ENCODE results near the gene SCN1A.
A peak's percentile ranks its signal among the peaks of the same experiment; 100 is the strongest.

Gene SCN1A

DNA sequence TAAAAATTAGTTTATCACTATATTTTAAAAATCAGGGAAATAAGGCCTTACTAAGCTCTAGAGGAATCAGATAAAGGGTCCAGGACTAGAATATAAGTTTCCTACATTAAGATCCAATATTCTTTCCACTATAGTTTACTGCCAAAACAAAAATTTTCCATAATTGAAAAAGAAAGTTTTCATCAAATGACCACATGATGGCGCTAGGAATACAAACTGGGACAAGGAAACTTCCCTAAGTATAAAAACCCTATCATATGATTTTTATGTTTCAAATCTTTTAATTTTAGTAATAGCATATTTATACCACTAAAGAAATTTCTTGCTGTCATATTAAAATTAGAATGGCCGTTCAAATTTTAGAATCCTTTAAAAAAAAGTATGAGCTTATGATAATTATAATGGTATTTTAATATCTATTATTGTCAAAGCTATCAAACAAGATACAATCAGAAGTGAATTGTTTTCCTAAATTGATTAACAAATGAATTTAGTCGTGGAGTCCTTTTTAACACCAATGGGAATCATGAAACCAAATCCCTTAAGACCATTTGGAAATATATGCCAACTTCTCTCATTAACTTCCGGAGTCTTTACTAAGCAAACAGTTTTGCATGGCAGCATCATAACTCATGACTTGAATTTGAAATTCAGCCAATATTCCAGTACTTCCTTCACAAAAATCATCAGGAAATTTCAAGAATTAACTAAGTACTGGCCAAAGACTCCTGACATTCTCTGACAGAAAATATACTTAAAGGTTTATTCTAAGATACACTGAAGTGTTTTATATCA is 70.3 kb downstream of the SCN1A start:
- TF ChIP-seq EGR1 (IDR thresholded peaks at IDR 0.05) (no peak), CREB1 (IDR thresholded peaks at IDR 0.05; ENCODE audit: low read depth) (no peak), CEBPB (IDR thresholded peaks at IDR 0.05) (no peak), TAF1 (IDR thresholded peaks at IDR 0.05; ENCODE audit: low read depth) (no peak), YY1 (IDR thresholded peaks at IDR 0.05; ENCODE audit: low read depth) (no peak), TEAD4 (IDR thresholded peaks at IDR 0.05) (peak; percentile 52; the same call in 1 of the 2 replicates), TCF12 (IDR thresholded peaks at IDR 0.05; ENCODE audit: low read depth) (no peak; the same call in 1 of the 2 replicates), RAD21 (IDR thresholded peaks at IDR 0.05; ENCODE audit: low read depth) (peak; percentile 68), EP300 (IDR thresholded peaks at IDR 0.05; ENCODE audit: borderline replicate concordance) (peak; percentile 61; the same call in 1 of the 2 replicates), FOXM1 (IDR thresholded peaks at IDR 0.05; ENCODE audit: borderline replicate concordance, low read depth) (no peak), NFIC (IDR thresholded peaks at IDR 0.05) (peak; percentile 90), ZBTB7A (IDR thresholded peaks at IDR 0.05; ENCODE audit: low read depth) (no peak)
- TF ChIP-seq, protein P1, sequence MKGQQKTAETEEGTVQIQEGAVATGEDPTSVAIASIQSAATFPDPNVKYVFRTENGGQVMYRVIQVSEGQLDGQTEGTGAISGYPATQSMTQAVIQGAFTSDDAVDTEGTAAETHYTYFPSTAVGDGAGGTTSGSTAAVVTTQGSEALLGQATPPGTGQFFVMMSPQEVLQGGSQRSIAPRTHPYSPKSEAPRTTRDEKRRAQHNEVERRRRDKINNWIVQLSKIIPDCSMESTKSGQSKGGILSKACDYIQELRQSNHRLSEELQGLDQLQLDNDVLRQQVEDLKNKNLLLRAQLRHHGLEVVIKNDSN (IDR thresholded peaks at IDR 0.05) = no peak
- TF ChIP-seq, protein P2, sequence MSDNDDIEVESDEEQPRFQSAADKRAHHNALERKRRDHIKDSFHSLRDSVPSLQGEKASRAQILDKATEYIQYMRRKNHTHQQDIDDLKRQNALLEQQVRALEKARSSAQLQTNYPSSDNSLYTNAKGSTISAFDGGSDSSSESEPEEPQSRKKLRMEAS (IDR thresholded peaks at IDR 0.05) = no peak
- TF ChIP-seq, protein P3, sequence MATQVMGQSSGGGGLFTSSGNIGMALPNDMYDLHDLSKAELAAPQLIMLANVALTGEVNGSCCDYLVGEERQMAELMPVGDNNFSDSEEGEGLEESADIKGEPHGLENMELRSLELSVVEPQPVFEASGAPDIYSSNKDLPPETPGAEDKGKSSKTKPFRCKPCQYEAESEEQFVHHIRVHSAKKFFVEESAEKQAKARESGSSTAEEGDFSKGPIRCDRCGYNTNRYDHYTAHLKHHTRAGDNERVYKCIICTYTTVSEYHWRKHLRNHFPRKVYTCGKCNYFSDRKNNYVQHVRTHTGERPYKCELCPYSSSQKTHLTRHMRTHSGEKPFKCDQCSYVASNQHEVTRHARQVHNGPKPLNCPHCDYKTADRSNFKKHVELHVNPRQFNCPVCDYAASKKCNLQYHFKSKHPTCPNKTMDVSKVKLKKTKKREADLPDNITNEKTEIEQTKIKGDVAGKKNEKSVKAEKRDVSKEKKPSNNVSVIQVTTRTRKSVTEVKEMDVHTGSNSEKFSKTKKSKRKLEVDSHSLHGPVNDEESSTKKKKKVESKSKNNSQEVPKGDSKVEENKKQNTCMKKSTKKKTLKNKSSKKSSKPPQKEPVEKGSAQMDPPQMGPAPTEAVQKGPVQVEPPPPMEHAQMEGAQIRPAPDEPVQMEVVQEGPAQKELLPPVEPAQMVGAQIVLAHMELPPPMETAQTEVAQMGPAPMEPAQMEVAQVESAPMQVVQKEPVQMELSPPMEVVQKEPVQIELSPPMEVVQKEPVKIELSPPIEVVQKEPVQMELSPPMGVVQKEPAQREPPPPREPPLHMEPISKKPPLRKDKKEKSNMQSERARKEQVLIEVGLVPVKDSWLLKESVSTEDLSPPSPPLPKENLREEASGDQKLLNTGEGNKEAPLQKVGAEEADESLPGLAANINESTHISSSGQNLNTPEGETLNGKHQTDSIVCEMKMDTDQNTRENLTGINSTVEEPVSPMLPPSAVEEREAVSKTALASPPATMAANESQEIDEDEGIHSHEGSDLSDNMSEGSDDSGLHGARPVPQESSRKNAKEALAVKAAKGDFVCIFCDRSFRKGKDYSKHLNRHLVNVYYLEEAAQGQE (IDR thresholded peaks at IDR 0.05; ENCODE audit: low read depth) = no peak

DNA sequence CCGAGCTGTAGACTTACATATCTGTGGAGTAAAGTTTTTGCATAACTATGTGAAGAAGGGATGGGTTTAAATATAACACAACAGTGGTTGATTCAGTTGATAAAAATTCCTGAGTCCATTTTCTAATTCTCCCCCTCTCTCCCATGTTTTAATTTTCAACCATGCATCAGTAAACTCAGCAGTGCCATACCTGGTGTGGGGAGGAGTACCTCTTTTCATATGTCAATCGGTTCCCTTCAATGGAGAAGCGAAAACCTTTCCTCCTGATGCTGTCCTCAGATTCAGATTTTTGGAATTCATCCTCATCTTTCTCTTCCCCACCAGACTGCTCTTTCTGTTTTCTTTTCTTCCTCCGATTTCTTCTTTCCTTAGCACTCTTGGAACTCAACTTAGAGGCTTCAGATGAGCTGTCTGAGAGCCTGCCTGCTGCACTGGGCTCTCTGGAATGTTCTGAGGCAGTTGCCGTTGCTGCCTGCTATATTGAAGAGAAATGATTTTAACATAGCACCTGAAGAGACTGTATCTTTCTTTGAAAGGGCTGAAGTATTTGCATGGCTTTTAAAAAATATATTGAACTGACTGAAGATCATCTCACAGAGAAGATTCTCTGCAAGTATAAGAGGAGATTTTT is 82.9 kb downstream of the SCN1A start:
- TF ChIP-seq RAD21 (IDR thresholded peaks at IDR 0.05; ENCODE audit: low read depth) (no peak), ZBTB7A (IDR thresholded peaks at IDR 0.05; ENCODE audit: low read depth) (no peak), EGR1 (IDR thresholded peaks at IDR 0.05) (no peak), YY1 (IDR thresholded peaks at IDR 0.05; ENCODE audit: low read depth) (no peak), EP300 (IDR thresholded peaks at IDR 0.05; ENCODE audit: borderline replicate concordance) (no peak), FOXM1 (IDR thresholded peaks at IDR 0.05; ENCODE audit: borderline replicate concordance, low read depth) (no peak), TEAD4 (IDR thresholded peaks at IDR 0.05) (no peak), CREB1 (IDR thresholded peaks at IDR 0.05; ENCODE audit: low read depth) (no peak), TCF12 (IDR thresholded peaks at IDR 0.05; ENCODE audit: low read depth) (no peak)
- TF ChIP-seq, protein P2 (IDR thresholded peaks at IDR 0.05) = no peak

DNA sequence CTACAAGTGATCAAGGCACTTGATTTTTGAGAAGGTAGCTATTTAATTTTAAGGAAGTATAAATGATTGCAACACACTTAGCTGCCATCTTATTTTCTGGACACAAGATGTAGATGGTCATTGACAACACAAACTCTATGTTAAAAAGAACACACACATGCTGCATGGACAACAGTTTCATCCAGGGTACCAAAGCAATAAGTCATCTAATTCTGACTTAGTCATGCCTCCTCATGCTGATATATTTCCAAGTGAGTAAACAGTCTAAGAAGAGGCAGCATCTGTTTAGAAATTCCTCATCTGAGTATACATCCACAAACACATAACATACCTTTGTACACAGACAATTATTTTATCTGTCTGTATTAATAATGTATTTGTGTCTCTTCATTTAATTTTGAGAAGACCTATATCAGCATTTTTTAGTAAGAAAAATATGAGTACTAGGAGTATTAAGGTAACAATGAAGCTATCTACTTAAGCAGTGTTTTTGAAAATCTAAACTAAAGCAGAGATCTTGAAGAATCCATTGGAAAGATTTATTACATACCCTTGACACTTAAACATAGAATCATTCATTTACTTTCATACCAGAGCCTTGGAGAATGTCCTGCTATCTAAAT is 84.9 kb downstream of the SCN1A start:
- TF ChIP-seq RAD21 (IDR thresholded peaks at IDR 0.05; ENCODE audit: low read depth) (no peak), EP300 (IDR thresholded peaks at IDR 0.05; ENCODE audit: borderline replicate concordance) (no peak), TCF12 (IDR thresholded peaks at IDR 0.05; ENCODE audit: low read depth) (no peak), TEAD4 (IDR thresholded peaks at IDR 0.05) (no peak), CREB1 (IDR thresholded peaks at IDR 0.05; ENCODE audit: low read depth) (no peak), ZBTB7A (IDR thresholded peaks at IDR 0.05; ENCODE audit: low read depth) (no peak), CEBPB (IDR thresholded peaks at IDR 0.05) (no peak), FOXM1 (IDR thresholded peaks at IDR 0.05; ENCODE audit: borderline replicate concordance, low read depth) (no peak), NFIC (IDR thresholded peaks at IDR 0.05) (no peak), YY1 (IDR thresholded peaks at IDR 0.05; ENCODE audit: low read depth) (no peak), TAF1 (IDR thresholded peaks at IDR 0.05; ENCODE audit: low read depth) (no peak), EGR1 (IDR thresholded peaks at IDR 0.05) (no peak)
- TF ChIP-seq, protein P3 (IDR thresholded peaks at IDR 0.05; ENCODE audit: low read depth) = no peak
- TF ChIP-seq, protein P2 (IDR thresholded peaks at IDR 0.05) = no peak
- TF ChIP-seq, protein P1 (IDR thresholded peaks at IDR 0.05) = no peak

DNA sequence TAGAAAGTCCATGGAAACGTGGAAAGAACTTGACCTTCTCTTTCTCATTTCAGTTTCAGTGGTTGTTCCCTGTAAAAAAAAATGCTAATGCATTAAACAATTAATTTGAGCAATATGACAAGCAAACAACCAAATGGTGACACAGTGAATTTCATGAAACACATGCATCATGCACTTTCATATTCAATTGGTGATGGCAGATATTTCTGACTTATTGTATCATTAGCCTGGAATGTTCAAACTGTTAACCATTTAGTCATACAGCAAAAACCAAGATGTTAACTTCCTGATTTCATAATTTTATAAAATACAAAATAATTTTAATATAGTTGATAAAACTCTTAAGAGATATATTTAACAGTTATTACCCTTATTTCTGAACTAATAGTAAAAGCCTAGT is 85.5 kb downstream of the SCN1A start:
- no peak for TF ChIP-seq CREB1 (IDR thresholded peaks at IDR 0.05; ENCODE audit: low read depth)
- no peak for TF ChIP-seq CEBPB (IDR thresholded peaks at IDR 0.05)
- no peak for TF ChIP-seq EP300 (IDR thresholded peaks at IDR 0.05; ENCODE audit: borderline replicate concordance)
- no peak for TF ChIP-seq RAD21 (IDR thresholded peaks at IDR 0.05; ENCODE audit: low read depth)
- TF ChIP-seq, protein P3 (IDR thresholded peaks at IDR 0.05; ENCODE audit: low read depth) = no peak
- TF ChIP-seq TCF12 (IDR thresholded peaks at IDR 0.05; ENCODE audit: low read depth) = no peak
- TF ChIP-seq TEAD4 (IDR thresholded peaks at IDR 0.05) = no peak
- TF ChIP-seq NFIC (IDR thresholded peaks at IDR 0.05) = no peak
- TF ChIP-seq YY1 (IDR thresholded peaks at IDR 0.05; ENCODE audit: low read depth) = no peak
- no peak for TF ChIP-seq TAF1 (IDR thresholded peaks at IDR 0.05; ENCODE audit: low read depth)
- TF ChIP-seq ZBTB7A (IDR thresholded peaks at IDR 0.05; ENCODE audit: low read depth) = no peak
- TF ChIP-seq, protein P2 (IDR thresholded peaks at IDR 0.05) = no peak
- no peak for TF ChIP-seq FOXM1 (IDR thresholded peaks at IDR 0.05; ENCODE audit: borderline replicate concordance, low read depth)
- TF ChIP-seq, protein P1 (IDR thresholded peaks at IDR 0.05) = no peak
- no peak for TF ChIP-seq EGR1 (IDR thresholded peaks at IDR 0.05)
